Activated naive CD4-positive, alpha-beta T cell treated with anti-CD3 and anti-CD28 coated beads, Interleukin-2, amount 50 U/mL, for 24 hours (primary cell): ENCODE measurements around the gene C16orf78.

Experiments used
- H3K27ac Mint-ChIP-seq: one replicate; pipeline ENCODE4 v1.8.0; 2021; ENCODE audit warnings: mild to moderate bottlenecking, mixed read lengths
- H3K27me3 Mint-ChIP-seq: one replicate; pipeline ENCODE4 v1.8.0; 2021; ENCODE audit warnings: mixed read lengths
- H3K36me3 Mint-ChIP-seq: one replicate; pipeline ENCODE4 v1.8.0; 2021; ENCODE audit warnings: mixed read lengths
- H3K4me1 Mint-ChIP-seq: one replicate; pipeline ENCODE4 v1.8.0; 2021; ENCODE audit warnings: mixed read lengths
- H3K4me3 Mint-ChIP-seq: one replicate; pipeline ENCODE4 v1.8.0; 2021; ENCODE audit warnings: mild to moderate bottlenecking, mixed read lengths
- H3K9me3 Mint-ChIP-seq: one replicate; pipeline ENCODE4 v1.8.0; 2021; ENCODE audit warnings: mixed read lengths

C16orf78 gene

DNA sequence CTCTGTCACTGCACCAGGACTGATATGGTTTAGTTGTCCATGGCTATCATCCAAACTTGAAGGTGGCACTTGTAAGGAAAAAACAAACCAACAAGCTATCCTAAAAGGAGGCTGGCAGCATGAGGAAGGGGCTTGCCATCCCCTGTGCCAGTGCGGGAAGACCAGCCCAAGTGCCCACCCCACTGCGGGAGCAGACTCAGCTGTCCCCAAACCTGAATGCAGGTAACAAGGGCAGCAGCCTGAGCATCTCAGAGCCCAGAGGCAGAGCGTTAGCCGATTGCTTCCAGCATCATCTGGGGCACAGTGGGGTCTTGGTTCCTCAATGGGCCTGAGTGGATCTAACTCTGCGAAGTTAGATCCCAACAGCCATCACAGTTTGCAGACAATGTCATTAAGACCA lies 29.2 kb upstream of the C16orf78 start:
- Mint-ChIP-seq H3K27me3 (peaks cover 13% of the 10 kb centered on the region), H3K4me1 (no peaks in the 10 kb centered on the region), H3K4me3 (no peak overlapping the region), H3K27ac (no peak overlapping the region), H3K9me3 (no peaks in the 10 kb centered on the region), H3K36me3 (no peaks in the 10 kb centered on the region)

DNA sequence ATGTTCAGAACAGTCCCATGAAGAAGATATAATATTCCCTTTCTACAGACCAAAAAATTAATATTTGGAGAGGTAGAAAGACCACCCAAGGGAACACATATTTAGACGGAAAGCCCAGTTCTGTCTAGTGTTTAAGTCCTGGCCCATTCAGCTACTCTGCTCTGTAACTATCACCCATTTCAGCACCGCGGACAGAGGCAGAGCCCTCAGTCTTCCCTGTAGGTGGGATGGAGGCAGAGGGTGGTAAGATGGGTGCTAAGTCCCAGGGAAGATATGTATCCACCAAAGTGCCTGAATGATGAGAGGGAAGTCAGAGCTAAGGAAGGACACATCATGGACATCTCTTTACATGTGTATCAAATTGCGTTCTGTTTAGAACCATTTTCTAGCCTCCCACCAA lies 27.8 kb upstream of the C16orf78 start:
- Mint-ChIP-seq H3K4me3 (no peak overlapping the region), H3K36me3 (no peaks in the 10 kb centered on the region), H3K27me3 (peaks cover 14% of the 10 kb centered on the region), H3K9me3 (no peaks in the 10 kb centered on the region), H3K4me1 (no peaks in the 10 kb centered on the region), H3K27ac (no peak overlapping the region)

DNA sequence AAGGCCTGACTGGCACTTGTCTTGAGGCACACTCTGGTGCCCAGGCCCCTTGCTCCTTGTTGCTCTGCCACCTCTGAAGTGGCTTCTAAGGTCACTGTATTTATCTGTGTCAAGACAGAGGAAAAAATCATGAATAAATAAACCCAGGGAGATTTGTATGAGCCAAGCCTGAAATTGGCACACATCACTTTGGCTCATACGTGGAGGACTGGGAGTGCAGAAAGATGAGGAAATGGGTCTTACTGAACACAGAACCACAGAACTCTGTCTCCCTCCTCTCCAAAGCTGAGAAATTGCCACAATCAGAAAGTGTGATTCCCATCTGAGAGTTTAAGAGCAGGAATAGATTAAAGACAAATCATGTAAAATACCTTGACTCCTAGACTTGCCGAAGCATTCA lies 27.1 kb upstream of the C16orf78 start:
- H3K27me3 Mint-ChIP-seq, result peaks cover 17% of the 10 kb centered on the region
- no peaks in the 10 kb centered on the region for H3K9me3 Mint-ChIP-seq
- H3K4me1 Mint-ChIP-seq, result no peaks in the 10 kb centered on the region
- no peak overlapping the region for H3K4me3 Mint-ChIP-seq
- H3K36me3 Mint-ChIP-seq, result no peaks in the 10 kb centered on the region
- H3K27ac Mint-ChIP-seq, result no peak overlapping the region

DNA sequence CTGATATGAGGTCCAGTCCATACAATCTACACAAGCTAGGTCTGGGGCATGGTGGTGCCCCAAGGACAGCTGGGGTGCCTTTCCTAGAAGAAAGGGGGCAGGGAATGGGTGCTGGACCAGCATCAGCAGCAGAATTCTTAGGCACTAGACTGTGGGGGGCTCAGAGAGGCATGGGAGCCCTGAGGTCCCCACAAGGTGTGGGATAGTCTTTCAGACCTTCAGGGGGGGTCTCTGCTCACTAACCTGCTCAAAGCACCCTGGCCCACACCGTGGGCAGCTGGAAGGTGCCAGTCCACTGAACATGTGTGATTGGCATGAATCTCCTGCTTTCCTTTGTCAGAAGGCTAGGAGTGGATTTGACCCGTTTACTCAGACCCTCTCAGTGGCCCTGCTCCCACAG lies 26.1 kb upstream of the C16orf78 start:
- peaks cover 16% of the 10 kb centered on the region for H3K27me3 Mint-ChIP-seq
- H3K4me3 Mint-ChIP-seq, result no peak overlapping the region
- no peaks in the 10 kb centered on the region for H3K9me3 Mint-ChIP-seq
- H3K27ac Mint-ChIP-seq, result no peak overlapping the region
- H3K4me1 Mint-ChIP-seq, result no peaks in the 10 kb centered on the region
- no peaks in the 10 kb centered on the region for H3K36me3 Mint-ChIP-seq

DNA sequence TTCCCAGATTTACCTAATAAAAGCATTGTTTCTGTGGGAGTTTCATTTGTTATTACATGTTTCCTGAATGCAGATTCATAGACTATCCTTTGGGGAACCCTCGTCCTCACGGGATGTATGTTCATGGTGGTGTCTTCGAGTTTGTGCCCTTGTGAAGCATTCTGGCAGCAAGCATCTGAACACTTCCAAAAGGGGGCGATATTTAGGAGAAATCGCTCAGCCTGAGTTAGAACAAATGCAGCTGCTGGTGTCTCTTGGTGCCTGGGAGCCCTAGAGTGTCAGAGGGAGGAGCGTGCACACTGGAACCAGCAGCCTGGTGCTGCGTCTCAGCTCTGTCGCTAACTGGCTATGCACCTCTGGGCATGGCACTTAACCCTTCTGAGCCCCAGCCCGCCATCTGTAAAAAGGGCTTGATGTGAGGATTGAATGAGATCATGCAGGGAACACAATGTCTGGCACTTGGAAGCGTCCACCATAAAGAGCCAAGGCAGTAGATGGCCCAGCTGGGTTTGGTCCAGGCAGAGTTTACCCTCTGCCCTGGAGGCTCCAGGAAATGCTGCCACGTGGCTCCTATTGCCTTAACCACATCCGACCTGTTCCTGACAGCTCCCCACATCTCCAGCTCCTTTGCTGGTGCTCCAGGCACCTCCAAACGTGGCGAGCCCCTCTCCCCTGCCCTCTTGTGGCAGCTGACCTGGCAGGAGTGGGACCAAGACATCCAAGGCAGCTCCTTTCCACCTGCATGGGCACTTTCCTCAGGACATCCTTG lies 25.0 kb upstream of the C16orf78 start:
- Mint-ChIP-seq H3K4me3 (no peak overlapping the region), H3K4me1 (no peaks in the 10 kb centered on the region), H3K9me3 (no peaks in the 10 kb centered on the region), H3K27ac (no peak overlapping the region), H3K27me3 (peaks cover 12% of the 10 kb centered on the region), H3K36me3 (no peaks in the 10 kb centered on the region)

DNA sequence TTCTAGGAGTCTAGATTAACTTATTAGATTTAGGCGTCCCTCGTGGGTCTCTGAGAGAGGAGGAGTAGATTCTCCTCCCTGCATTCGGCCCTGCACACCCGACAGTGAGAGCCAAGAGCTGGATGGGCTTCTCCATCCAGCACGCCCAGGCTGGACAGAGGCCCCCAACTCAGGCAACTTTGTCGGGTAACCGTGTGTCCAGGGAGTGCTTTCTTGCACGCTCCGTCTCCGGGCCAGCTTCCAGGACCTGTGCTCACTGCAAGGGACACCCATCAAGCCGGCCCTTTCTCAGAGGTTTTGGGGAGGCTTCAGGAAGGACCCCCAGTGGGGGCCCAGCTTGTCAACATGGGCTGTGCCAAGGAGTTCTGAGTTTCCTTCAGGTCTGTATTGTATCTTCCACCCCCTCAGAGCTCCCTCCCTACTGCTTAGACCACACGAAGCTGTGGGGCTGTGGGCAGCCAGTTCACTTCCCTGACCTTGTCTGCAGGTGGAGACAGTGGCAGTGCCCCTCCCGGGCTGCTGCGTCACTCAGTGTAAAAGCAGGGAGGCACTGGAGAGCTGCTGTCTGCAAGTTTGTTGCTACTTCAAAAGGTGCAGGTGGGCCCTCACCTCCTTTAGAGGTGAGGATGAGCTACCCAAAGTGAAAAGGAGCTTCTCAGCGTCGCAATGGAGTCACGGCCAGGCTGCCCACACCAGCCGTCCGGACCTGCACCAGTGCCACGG lies 24.0 kb upstream of the C16orf78 start:
- Mint-ChIP-seq H3K4me3 (no peak overlapping the region), H3K4me1 (no peaks in the 10 kb centered on the region), H3K9me3 (no peaks in the 10 kb centered on the region), H3K27me3 (peaks cover 12% of the 10 kb centered on the region), H3K36me3 (no peaks in the 10 kb centered on the region), H3K27ac (no peak overlapping the region)

DNA sequence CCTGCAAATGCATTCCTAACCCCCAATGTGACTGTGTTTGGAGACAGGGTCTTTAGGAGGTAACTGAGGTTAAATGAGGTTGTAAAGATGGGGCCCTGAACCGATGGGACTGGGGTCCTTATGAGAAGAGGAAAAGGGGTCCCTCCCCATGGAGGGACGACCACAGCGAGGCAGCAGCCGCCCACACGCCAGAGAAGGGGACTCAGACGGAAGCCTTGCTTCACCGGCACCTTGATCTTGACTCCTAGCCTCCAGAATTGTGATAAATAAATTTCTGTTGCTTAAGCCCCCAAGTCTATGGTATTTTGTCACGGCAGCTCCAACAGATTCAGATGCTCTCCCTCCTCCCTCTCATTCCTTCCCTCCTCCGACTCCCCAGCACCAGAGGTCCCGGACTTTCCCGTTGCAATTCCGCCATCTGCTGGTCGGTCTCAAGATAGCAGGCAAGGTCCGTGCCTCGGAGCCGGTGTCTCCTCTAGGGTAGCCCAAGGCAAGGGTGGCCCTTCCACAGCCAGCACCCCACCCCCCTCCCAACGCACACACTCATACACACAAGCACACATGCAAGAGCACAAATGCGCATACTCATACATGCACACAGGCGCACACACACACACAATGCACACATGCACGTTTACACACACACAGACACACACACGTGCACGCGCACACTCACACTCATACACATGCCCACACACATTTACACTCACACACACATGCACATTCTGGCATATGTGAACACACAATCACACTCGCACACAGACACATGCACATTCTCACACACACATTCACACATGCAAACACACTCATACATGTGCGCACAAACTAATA lies 23.1 kb upstream of the C16orf78 start:
- Mint-ChIP-seq H3K4me1 (no peaks in the 10 kb centered on the region), H3K27me3 (peaks cover 12% of the 10 kb centered on the region), H3K4me3 (no peak overlapping the region), H3K9me3 (no peaks in the 10 kb centered on the region), H3K27ac (no peak overlapping the region), H3K36me3 (no peaks in the 10 kb centered on the region)

DNA sequence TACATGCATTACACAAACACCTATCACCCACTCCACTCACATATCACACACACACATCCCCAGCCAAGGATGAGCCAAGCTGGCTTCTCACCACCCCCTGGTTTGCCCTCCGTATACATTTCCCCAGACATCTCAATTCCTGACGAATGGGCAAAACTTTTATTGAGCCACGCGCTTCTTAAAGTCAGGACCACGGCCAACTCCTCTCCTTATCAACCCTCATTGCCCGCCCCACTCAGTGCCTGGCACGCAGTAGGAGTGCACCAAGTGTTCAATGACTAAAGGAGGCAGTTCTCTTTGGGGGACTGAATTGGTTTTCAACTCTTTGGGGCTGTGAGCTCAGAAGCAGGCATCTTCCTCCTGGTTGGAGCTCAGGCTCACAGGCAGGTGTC lies 22.5 kb upstream of the C16orf78 start:
- peaks cover 12% of the 10 kb centered on the region for H3K27me3 Mint-ChIP-seq
- no peak overlapping the region for H3K27ac Mint-ChIP-seq
- H3K9me3 Mint-ChIP-seq, result no peaks in the 10 kb centered on the region
- no peaks in the 10 kb centered on the region for H3K4me1 Mint-ChIP-seq
- no peak overlapping the region for H3K4me3 Mint-ChIP-seq
- no peaks in the 10 kb centered on the region for H3K36me3 Mint-ChIP-seq

DNA sequence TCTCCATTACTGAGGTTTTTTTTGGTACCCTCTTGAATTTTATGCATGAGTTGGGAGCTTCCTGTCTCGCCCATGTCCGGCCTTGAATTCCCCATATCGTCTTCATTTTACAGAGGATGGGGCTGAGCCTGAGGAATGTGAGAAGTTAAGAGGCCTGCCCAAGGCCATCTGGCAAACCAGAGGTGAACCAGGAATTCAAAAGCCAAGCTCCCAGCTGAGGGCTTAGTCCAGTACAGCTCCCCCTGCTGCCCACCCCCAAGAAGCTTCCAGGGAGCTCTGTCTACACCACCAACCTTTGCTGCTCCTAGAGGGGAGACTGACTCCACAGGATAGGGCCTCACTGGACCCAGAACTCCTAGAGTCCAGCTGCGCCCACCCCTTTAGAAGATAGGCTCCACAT lies 20.7 kb upstream of the C16orf78 start:
- Mint-ChIP-seq H3K36me3 (no peaks in the 10 kb centered on the region), H3K27me3 (peaks cover 12% of the 10 kb centered on the region), H3K4me1 (no peaks in the 10 kb centered on the region), H3K9me3 (no peaks in the 10 kb centered on the region), H3K27ac (no peak overlapping the region), H3K4me3 (no peak overlapping the region)

DNA sequence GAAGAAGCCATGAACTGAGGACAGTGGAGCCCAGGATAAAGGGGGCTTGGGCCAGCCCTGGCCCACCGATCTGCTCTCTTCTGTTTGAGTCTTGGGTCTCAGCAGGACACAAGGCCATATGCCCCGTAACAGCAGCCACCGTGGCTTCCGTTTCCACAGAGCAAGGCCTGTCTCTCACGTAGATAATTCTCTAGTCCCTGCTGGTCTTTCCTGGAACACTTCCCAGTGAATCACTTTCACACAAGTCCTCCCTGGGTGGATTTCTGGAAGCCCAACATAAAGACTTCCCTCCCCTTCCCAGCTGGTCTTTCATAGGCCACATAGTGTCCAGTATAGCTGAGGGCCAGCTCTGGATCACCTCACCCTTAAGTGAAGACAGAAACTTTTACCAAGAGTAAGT lies 19.9 kb upstream of the C16orf78 start:
- H3K36me3 Mint-ChIP-seq, result no peaks in the 10 kb centered on the region
- no peaks in the 10 kb centered on the region for H3K4me1 Mint-ChIP-seq
- H3K9me3 Mint-ChIP-seq, result no peaks in the 10 kb centered on the region
- no peak overlapping the region for H3K4me3 Mint-ChIP-seq
- no peak overlapping the region for H3K27ac Mint-ChIP-seq
- H3K27me3 Mint-ChIP-seq, result peaks cover 10% of the 10 kb centered on the region

DNA sequence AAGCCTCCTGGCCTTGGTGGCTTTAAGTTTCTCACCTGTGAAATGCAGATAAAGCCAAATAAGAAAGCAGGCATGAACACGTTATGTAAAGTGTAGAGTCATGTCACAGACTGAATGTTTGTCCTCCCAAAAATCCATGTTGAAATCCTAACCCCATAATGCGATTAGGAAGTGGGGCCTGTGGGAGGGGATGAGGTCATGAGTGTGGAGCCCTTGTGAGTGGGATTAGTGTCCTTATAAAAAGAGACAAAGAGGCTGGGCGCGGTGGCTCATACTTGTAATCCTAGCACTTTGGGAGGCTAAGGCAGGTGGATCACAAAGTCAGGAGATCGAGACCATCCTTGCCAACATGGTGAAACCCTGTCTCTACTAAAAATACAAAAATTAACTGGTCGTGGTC lies 19.5 kb upstream of the C16orf78 start:
- H3K27me3 Mint-ChIP-seq, result peaks cover 10% of the 10 kb centered on the region
- H3K27ac Mint-ChIP-seq, result no peak overlapping the region
- no peaks in the 10 kb centered on the region for H3K9me3 Mint-ChIP-seq
- no peaks in the 10 kb centered on the region for H3K36me3 Mint-ChIP-seq
- H3K4me1 Mint-ChIP-seq, result no peaks in the 10 kb centered on the region
- no peak overlapping the region for H3K4me3 Mint-ChIP-seq

DNA sequence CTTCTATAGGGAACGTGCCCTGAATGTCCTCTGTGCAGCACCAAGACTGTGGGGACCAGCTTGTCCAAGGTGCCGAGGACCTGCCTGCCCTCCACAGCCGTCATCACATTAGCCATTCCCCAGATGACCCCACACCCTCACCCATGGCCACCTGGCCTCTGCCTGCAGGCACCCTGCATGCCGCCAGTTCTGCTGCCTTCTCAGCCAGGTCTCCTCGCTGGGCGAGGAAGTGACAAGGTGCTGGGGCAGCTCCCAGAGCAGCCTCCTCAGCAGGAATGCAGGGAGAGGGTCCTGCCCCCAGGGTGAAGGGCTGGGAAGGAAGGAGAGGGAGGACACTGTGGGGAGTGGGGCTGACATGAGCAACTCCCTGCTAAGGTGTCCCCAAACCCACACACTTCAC lies 18.6 kb upstream of the C16orf78 start:
- no peaks in the 10 kb centered on the region for H3K36me3 Mint-ChIP-seq
- H3K9me3 Mint-ChIP-seq, result no peaks in the 10 kb centered on the region
- no peak overlapping the region for H3K4me3 Mint-ChIP-seq
- H3K27me3 Mint-ChIP-seq, result peaks cover 10% of the 10 kb centered on the region
- no peaks in the 10 kb centered on the region for H3K4me1 Mint-ChIP-seq
- H3K27ac Mint-ChIP-seq, result no peak overlapping the region

DNA sequence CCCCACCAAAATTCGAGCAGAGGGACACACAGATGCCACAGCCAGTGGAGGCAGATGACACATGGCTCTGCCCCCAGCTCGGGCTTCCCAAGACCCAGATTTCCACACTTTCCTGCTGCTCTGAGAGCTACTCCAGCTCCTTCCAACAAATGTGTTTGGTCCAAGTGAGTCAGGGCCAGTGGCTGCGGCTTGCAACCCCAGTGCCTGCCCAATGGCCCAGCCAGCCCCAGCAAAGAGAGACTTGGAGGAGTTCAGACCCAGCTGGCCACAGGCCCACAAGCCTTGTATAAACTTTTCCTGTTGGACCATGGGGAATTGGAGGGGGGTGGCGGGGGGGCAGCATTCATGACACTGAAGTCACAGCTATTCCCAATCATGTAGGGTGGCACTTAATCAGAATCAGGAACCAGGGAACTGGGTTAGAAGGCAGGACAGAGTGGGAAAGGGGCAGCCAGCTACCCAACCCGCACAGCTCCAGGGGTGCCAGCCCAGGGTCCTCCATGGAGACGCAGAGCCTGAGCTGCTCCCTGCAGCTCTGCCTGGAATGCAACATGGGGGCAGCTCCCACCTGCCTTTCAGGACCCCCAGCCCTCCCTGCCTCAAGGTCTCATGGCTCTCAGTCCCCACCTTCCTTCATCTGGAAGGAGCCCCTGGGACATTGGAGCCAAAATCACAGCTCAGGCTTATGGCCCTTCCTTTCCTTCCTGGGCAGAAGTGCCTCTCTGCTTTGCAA lies 17.5 kb upstream of the C16orf78 start:
- H3K27ac Mint-ChIP-seq, result no peak overlapping the region

DNA sequence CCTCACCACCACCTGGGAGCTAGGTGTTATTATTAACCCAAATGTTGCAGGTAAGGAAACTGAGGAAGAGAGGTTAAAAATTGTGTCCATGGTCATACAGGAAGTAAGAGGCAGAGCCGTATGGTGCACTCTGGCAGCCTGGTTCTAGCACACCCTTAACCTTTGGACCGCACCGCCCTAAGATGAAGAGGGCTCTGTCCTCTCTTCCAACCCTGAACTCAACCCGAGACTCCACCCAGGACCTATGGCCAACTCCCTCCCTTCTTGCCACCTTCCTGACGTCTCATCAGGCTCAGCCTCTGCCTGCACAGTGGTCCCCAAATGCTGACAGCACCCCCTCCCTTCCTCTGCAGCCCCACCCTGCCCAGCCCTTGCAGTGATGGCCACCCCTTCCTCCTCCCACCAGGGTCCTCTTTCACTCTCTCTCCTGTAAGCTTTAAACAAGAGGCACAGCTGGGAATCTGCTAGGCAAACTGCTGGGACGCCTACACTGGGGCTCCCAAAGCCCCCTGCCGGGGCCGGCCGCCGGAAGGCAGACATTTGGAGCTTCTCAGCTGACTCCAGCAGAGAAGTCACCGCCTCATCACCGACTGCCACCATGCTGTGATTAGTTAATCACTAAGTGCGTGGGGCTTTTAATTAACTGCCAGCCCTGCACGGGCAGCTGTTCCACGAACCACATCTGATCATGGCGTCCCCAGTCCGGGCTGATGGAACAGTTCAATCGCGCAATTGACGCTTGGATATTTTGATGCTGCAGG lies 16.7 kb upstream of the C16orf78 start:
- no peaks in the 10 kb centered on the region for H3K9me3 Mint-ChIP-seq
- H3K4me3 Mint-ChIP-seq, result no peak overlapping the region
- H3K4me1 Mint-ChIP-seq, result no peaks in the 10 kb centered on the region
- no peaks in the 10 kb centered on the region for H3K27me3 Mint-ChIP-seq
- H3K36me3 Mint-ChIP-seq, result no peaks in the 10 kb centered on the region
- no peak overlapping the region for H3K27ac Mint-ChIP-seq

More for the DNA sequence above, 17.5 kb upstream of the C16orf78 start:
- Mint-ChIP-seq H3K36me3 (no peaks in the 10 kb centered on the region), H3K4me1 (no peaks in the 10 kb centered on the region), H3K27me3 (peaks cover 3% of the 10 kb centered on the region), H3K9me3 (no peaks in the 10 kb centered on the region), H3K4me3 (no peak overlapping the region)

DNA sequence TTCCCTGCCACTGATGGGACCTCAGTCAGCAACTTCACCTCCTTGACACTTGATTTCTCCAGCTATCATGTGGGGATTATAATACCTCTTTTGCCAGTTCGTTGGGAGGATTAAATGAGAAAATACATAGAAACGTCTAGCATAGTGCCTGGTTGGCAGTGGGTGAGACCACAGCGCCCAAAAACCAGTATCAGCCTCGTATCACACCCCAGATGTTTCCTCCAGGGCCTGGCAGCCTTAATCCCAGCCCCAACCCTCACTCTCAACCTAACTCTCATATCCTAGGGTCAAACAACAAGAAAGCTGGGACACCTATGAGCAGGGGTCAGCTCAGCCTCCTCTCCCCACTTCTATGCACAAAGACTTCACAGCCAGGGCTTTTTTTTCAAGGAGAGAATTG lies 14.0 kb upstream of the C16orf78 start:
- Mint-ChIP-seq H3K36me3 (no peaks in the 10 kb centered on the region), H3K4me1 (no peaks in the 10 kb centered on the region), H3K9me3 (no peaks in the 10 kb centered on the region), H3K27ac (no peak overlapping the region), H3K4me3 (no peak overlapping the region), H3K27me3 (no peaks in the 10 kb centered on the region)
